ENCODE results near the gene TBC1D3B.
A peak's percentile ranks its signal among the peaks of the same experiment; 100 is the strongest.
"Not testable (repeated sequence)": the region's sequence is repeated elsewhere in the genome, so short reads cannot be mapped to it uniquely, and the experiment has no call there.

Gene TBC1D3B

GRCh38 chr17:36182176-36183000, 6.0 kb upstream of the TBC1D3B start:
- DNase-seq (ENCODE audit: low read depth in 2 of 2, low spot score in 1 of 2) = no peak

- DNase-seq (ENCODE audit: low read depth in 2 of 2, low spot score in 1 of 2) = not testable (repeated sequence)
Measured at GRCh38 chr17:36181446-36182175, 5.2 kb upstream of the TBC1D3B start.

- DNase-seq (ENCODE audit: low read depth in 2 of 2, low spot score in 1 of 2) = not testable (repeated sequence)
Measured at GRCh38 chr17:36168836-36169235, 7.6 kb downstream of the TBC1D3B start.

GRCh38 chr17:36153895-36154610, 22.4 kb downstream of the TBC1D3B start:
- no peak for DNase-seq (ENCODE audit: low read depth in 2 of 2, low spot score in 1 of 2)

- no peak for DNase-seq (ENCODE audit: low read depth in 2 of 2, low spot score in 1 of 2)
Measured at GRCh38 chr17:36152639-36153120, 23.8 kb downstream of the TBC1D3B start.

GRCh38 chr17:36151891-36152638, 24.4 kb downstream of the TBC1D3B start:
- no peak for DNase-seq (ENCODE audit: low read depth in 2 of 2, low spot score in 1 of 2)

GRCh38 chr17:36149296-36149820, 27.1 kb downstream of the TBC1D3B start:
- no peak for DNase-seq (ENCODE audit: low read depth in 2 of 2, low spot score in 1 of 2)

GRCh38 chr17:36148559-36149295, 27.7 kb downstream of the TBC1D3B start:
- peak in 1 of 2 donors; percentile 37 for DNase-seq (ENCODE audit: low read depth in 2 of 2, low spot score in 1 of 2)

GRCh38 chr17:36147601-36148000, 28.8 kb downstream of the TBC1D3B start:
- no peak for DNase-seq (ENCODE audit: low read depth in 2 of 2, low spot score in 1 of 2)

GRCh38 chr17:36144981-36145729, 31.3 kb downstream of the TBC1D3B start:
- no peak for DNase-seq (ENCODE audit: low read depth in 2 of 2, low spot score in 1 of 2)

- no peak for DNase-seq (ENCODE audit: low read depth in 2 of 2, low spot score in 1 of 2)
Measured at GRCh38 chr17:36144014-36144413, 32.4 kb downstream of the TBC1D3B start.

GRCh38 chr17:36142806-36143205, 33.6 kb downstream of the TBC1D3B start:
- no peak for DNase-seq (ENCODE audit: low read depth in 2 of 2, low spot score in 1 of 2)

- no peak for DNase-seq (ENCODE audit: low read depth in 2 of 2, low spot score in 1 of 2)
Measured at GRCh38 chr17:36142235-36142634, 34.2 kb downstream of the TBC1D3B start.

- no peak for DNase-seq (ENCODE audit: low read depth in 2 of 2, low spot score in 1 of 2)
Measured at GRCh38 chr17:36136439-36136838, 40.0 kb downstream of the TBC1D3B start.

GRCh38 chr17:36136036-36136435, 40.4 kb downstream of the TBC1D3B start:
- DNase-seq (ENCODE audit: low read depth in 2 of 2, low spot score in 1 of 2) = no peak

- no peak for DNase-seq (ENCODE audit: low read depth in 2 of 2, low spot score in 1 of 2)
Measured at GRCh38 chr17:36135465-36135864, 41.0 kb downstream of the TBC1D3B start.

GRCh38 chr17:36133602-36134236, 42.7 kb downstream of the TBC1D3B start:
- no peak for DNase-seq (ENCODE audit: low read depth in 2 of 2, low spot score in 1 of 2)

- DNase-seq (ENCODE audit: low read depth in 2 of 2, low spot score in 1 of 2) = no peak
Measured at GRCh38 chr17:36132421-36132831, 44.0 kb downstream of the TBC1D3B start.

- DNase-seq (ENCODE audit: low read depth in 2 of 2, low spot score in 1 of 2) = no peak
Measured at GRCh38 chr17:36131931-36132330, 44.5 kb downstream of the TBC1D3B start.
